GM18502 (cell line): Measurements from ENCODE around the gene GSG1L2.
"Not testable (repeated sequence)": the region's sequence is repeated elsewhere in the genome, so short reads cannot be mapped to it uniquely, and the experiment has no call there.

Experiments
- ATAC-seq: cut with Tn5 transposase; IDR thresholded peaks from one replicate; pipeline ENCODE4 v1.9.1; 2021; ENCODE audit warnings: mild to moderate bottlenecking; ENCODE audit not compliant: unreplicated experiment, poor library complexity

The GSG1L2 gene

DNA sequence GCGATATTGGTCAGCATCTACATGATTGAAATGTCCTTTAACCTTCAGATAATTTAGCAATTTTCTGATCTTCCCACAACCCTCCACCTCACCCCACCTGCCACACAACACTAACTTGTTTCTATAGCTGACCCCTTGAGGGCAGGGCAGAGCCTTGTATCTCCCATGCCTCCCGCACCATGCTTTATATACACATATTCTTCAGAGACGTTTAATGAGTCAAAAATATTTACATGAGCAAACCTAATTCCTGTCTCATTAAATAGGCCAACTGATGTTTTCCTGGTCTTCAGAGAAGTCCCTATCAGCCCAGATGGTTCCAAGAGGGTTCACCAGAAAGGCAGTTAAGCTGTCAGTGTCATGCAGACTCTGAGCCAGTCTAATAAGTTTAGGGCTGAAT lies 23.9 kb downstream of the GSG1L2 start:
- ATAC-seq = no peak

DNA sequence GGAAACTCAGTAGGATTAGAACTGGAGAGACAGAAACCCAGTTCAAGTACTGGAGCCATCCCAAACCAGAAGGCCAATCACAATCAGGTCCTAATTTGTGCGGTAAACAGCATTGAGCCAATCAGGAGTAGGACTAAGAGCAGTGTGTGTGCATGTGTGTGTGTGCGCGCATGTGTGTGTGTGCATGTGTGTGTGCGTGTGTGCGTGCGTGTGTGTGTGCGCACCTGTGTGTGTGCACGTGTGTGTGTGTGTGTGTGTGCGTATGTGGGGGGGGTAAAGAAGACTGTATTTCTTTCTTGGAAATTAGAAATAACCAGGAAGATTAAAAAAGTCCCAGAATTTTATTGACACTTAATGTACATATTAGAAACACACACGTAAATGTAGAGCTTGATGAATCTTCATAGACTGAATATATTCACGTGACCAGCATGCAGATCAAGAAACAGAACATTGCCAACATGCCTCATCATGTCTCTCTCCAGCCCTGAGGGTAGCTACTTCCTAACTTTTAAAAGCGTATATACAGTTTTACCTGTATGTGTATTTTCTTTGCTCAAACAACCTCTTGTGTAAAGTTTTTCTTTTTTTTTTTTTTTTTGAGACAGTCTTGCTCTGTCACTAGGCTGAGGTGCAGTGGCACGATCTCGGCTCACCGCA lies 29.6 kb downstream of the GSG1L2 start:
- no peak for ATAC-seq

DNA sequence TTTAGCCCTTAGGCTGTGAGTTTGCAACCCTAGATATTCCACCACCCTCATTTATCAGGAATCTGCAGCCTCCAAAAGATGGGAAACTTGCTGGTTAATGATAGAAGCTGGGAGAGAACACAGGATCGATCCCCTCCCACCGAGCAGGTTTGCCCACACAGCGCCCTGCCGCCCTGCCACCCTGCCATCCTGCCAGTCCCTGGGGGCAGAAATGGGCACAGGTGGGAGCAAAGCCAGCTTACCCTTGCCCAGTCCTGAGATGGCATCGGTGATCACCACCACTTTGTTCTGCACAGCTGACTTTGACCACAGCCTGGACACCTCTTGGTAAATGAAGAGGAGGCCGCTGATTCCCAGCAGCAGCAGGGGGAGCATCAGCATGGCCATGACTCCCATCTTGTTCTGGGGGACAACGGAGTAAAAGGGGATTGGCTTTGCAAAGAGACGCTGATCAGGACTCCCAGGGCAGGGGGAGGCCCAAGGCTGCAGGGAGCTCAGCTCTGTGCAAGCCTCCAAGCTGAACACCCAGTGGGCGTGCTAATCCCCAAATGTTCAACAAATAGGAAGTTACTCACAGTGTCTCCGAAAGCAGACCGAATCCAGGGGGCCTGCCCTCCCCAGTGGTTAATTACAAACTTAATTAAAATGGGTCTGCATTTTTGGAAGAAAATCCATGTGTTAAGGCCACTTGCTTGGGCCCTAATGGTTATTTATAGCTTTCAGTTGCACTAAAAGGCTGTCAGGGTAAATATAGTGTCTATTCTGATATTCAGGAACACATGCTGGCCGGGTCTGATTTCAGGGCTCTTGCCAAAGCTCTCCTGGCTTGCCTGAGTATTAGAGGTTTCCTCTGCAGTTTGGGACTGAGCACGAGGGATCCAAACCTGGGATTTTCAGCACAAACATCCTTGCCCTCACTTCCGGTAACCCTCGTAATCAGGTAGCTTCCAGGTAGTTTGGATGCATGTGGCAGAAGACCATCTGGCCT lies 30.7 kb downstream of the GSG1L2 start, which contains the start of gene DHRS7C:
TSS of gene DHRS7C (minus strand) at position 704 of the 988 bp plus-strand sequence. CDS start at position 396, 308 bp downstream.
- no peak for ATAC-seq

DNA sequence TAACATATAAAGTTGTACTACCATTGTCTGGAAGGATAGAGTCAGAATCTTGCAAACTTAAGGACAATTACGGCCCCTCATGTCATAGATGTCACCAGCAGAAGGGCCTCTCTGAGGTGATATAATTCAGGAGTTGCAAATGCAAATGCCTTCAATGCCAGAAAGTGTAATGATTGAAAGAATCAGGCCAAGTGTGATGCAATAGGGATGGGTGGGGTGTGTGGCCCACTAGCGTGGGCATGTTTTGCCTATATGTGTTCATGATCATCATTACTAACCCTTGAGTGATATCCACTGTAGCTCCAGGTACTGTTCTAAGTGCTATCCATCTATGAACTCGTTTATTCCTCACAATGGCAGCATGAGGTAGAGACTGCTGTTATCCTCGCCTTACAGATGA lies 31.6 kb downstream of the GSG1L2 start:
- ATAC-seq = no peak

DNA sequence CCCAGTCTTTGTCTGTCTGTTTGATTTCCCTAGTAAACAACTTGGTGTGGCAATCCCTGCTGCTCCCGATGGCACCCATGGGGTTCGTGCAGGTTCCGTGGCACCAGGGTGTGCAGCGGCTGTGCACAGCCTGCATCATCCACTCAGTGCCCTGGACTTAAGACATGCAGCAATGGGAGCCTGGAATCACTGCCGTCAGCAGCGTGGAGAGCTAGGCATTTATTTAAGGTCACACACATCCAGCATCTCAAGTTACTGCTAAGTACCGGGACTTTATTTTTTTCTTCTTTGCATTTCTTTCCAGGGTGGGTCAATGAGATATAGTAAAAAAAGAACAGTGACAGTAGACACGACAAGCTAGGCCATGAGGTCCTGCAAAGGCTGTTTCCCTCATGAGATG lies 33.3 kb downstream of the GSG1L2 start:
- ATAC-seq = no peak

DNA sequence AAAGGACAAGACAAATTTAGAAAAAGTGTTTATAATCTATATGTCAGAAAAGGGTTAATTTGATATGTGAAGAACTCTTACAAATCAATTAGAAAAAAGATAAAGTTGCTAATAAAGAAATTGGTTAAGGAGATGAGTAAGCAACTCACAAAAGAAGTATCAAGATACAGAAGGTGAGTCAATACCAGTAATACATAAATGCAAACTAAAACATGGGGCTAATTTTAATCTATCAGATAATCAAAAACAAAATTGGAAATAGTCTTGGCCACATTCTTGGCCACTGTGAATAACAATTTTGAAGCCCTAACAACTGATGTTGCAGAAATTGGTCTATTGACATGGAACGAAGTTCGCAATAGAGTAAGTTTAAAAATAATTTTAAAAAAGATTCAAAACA lies 37.3 kb downstream of the GSG1L2 start:
- no peak for ATAC-seq

DNA sequence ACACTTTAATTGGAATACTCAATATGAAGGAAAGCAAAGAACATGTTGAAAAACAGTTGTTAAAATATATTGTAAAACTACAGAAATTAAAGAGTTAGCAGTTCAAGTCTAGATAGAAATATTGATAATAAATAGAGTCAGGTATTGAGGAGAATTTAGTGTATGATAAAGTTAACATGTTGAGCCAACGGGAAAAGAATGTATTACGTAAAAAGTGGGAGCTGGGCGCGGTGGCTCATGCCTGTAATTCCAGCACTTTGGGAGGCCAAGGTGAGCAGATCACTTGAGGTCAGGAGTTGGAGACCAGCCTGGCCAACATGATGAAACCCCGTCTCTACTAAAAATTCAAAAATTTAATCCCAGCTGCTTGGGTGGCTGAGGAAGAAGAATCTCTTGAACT lies 38.4 kb downstream of the GSG1L2 start:
- ATAC-seq = not testable (repeated sequence)

DNA sequence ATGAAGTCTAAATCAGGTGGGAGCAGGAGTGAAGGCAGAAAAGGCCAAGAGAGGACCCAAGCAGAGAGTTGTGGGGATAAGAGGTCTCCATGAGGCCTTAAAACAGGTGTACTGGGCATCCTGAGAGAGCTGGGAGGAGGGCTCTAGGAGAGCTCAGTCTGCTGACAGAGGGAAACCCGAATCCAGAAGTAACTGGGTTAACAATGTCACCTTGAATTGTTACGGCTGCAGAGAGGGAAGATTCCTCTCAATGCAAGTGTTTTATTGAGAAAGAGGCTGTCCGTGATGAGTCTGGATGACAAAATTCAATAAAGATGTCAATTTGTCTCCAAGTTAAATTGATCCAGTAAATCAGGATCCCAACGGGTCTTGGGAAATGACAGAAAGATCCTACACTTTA lies 38.8 kb downstream of the GSG1L2 start:
- ATAC-seq = no peak

DNA sequence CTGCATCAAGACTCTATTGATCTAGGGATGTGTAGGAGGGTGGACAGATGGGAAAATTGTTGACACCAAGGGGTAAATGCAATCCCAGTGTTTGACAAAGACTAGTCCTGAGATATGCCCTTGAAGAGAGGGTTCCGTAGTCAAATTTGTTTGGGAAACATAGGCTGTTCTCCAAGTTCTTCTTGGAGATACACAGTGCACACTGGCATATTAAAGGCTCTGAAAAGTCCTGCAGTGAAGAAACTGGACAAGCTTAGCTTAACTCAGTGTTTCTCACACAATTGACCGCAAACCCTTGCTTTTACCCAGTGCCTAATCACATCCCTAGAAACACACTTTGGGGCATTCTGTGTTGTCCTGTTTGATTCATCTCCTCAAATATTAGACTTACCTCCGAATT lies 41.3 kb downstream of the GSG1L2 start:
- no peak for ATAC-seq

DNA sequence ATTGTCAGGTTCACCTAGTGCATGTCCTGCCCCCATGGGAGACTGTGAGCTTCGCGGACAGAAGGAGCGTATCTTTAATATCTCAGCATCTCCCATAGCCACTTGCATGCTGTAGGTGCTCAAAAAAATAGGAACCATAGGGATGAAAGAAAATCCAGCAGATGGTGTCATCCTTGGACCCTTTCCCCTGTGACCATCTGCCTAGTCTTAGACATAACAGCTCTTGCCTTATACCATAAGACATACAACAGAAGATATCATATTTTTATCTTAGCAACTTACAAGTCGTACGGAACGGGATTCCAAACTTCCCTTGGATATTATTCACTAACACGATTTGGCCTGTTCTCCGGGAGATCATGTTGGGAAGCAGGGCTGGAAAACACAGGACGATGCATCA lies 45.0 kb downstream of the GSG1L2 start:
- ATAC-seq = no peak

DNA sequence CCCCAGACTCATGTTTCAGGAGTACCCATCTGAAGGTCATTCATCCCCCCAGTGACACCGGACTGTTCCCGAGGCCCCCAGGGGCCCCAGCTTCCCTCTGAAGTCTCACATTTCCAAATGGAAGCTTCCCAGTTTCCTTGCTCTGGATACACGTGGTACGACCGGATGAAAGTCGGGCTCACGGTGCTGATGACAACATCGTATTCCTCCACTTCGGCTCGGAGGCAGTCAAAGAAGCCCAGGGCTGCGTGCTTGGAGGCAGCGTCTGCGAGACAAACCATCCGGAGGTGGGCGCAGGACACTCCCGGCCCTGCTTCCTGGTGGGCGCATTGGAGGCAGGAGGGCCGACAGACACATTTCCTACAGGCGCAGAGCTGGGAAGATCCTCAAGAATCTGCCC lies 49.2 kb downstream of the GSG1L2 start:
- no peak for ATAC-seq

DNA sequence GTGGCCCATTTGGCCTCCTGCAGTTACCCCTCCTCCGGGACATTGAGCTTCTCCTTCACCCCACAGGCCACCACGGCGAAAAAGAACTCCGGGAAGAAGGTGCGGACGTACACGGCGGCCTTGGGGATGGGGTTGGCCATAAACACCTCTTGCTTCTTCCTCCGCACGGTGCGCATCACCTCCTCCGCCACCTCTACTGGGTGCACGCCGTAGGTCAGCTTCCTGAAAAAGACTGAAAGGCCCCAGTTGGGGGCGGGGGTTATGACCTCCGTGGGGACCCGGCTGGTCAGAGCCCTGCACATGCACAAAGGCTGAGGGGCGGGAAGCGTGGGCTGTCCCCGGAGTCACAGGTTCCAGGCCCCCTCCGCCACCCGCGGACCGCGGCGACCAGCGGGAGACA lies 50.4 kb downstream of the GSG1L2 start:
- no peak for ATAC-seq

DNA sequence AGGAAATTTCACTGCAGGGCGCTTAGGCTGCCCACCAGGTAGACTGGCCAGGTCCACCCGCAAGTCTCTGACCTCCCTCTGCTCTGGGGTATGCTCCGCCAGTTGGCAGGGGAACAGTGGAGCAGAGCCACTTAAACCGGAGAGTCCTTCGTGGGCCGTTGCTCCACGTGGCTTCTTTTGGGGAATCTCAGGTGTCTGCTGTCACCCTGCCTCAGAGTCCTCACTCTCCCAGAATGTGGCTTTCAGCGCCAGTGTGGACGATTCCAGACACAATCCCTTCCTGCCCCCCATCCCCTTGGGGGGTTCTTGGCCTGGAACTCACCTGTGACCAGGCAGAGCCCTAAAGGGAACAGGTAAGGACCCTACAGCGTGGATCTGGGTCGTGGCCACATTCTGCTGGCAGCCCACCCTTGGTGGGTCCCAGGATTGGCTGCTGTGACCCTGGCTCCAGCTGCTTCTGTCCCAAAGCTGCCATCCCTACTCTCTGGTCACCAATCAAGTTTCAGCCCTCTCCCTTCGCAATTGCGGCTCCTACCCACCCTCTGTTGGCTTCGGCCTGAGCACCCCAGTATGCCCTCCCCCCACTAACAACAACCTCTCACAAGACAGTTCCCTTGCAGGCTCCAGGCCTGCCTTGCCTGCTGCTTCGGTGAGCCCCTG lies 52.7 kb downstream of the GSG1L2 start:
- ATAC-seq = no peak

DNA sequence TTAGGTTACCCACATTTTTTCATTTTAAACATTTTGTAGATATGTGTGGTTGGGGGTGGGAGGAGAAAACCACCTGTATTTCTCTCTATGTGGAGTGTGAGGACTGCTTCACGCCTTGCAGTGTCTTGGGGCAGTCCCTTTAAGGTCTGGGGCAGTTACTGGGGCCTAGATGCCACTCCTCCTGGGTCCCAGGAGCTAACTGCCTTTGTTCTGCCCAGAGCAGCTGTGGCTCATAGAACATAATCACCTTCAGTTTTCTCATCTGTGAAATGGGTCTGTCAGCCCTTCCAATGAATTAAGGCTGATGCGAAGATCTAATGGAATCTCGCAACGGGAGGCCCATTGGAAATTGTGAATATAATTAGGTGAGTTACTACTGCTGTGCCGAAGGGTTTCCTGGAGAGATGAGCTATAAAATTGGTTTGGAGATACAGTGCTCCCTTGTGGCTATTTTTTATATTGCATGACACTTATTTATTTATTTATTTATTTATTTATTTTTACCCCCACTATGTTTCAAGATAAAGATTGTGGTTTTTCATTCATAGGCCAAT lies 53.4 kb downstream of the GSG1L2 start:
- ATAC-seq = no peak

DNA sequence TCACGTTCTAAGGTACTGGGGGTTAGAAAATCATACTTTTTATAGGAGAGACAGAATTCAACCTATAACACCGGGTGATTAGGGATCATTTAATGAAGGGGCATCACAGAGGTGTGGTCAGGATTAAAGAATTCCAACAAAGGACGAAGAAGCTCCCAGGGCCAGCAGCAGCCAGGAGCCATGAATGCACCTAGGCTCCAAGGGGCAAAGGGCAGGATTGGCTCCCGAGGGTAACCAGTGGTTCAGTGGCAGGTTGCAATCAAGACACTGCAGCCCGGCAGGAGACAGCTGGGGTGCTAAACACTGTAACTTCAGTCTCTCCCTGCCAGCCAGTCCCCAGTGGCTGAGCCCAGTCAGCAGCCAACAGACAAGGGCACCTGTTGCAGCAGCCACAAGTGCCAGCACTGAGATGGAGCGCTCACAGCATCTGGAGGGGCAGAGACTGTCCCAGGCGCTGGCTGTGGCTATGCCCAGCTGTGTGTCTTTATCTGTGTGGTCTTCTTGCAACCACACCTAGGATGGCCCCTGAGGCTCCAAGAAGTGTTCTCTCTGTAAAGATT lies 54.4 kb downstream of the GSG1L2 start:
- ATAC-seq = no peak

DNA sequence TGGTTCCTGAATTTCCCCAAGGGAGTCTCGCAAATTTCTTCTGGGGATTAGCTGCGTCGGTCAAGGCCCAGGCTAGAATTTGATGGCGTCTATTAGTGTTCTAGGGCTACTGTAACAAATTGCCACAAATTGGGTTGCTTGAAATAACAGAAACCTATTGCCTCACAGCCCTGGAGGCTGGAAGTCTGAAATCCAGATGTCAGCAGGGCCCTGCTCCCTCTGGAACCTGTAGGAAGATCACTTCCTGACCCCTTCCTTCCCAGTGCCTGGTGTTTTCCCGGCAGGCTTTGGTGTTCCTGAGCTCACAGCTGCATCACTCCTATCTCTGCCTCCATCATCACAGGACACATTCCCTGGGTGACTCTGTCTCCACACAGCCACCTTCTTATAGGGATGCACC lies 54.9 kb downstream of the GSG1L2 start:
- ATAC-seq = no peak

DNA sequence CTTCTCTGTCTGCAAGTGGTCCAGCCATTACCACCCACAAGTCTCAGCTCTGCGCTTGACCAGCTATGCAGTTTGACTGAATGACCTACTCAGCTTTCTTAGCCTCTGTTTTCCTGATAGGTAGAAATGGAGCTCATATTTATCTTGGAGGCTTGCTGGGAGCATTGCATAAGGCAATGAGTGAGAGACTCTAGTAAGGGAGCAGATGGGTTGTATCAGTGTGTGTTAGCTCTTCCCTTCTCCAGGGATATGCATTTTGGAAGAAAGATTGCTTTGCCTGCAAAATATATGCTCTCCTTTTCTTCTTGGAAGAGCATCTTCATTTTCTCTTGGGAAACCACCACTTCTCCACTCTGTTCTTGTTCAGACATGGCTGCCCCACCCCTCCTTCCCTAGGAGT lies 56.6 kb downstream of the GSG1L2 start:
- ATAC-seq = no peak

DNA sequence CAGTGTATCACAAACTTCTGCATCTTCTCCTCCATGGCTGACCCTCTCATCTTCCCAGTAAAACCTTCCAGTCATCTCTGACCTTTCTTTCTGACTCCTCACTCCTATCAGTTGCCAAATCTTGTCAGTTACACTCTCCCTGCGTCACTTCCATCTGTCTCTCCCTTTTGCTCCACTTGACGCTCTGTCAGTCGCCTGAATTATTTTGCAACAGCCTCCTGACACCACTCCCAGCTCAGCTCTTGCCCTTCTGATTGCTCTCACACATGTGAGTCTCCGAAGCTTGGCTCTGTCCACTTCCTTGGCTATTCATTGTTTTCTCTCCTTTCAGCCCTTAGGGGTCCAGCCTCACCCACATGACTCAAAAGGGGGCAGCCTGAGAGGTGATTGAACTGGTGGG lies 58.2 kb downstream of the GSG1L2 start:
- ATAC-seq = no peak

DNA sequence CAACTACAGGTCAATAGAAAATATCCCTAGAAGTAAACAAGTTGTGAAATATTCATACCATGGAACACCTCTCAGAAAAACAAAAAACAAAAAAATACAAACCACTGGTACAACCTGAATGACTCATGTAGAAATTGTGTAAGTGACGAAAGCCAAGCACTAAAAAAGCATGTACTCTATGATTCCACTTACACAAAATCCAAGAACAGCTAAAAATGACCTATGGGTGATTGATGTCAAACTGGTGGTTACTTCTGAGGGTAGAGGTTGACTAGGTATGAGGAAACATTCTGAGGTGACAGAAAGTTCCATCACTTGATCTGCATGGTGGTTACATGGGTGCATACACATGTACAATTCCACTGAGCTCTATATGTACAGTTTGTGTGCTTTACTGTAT lies 61.6 kb downstream of the GSG1L2 start:
- no peak for ATAC-seq

DNA sequence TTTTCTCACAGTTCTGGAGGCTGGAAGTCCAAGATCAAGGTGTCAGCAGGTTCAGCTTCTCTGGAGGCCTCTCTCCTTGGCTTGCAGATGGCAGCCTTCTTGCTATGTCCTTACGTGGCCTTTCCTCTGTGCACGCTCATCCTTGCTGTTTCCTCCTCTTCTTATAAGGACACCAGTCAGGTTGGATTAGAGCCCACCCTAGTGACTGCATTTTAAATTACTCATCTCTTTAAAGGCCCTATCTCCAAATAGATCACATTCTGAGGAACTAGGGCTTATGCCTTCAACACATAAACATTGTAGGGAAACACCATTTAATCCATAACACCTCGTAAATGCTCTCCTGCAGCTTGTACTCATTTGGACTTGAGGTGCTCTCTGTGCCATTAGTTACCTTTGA lies 66.8 kb downstream of the GSG1L2 start:
- no peak for ATAC-seq
